Ishikawa (cell line): ENCODE data around the gene PROZ.

Source experiments
- CEBPB ChIP-seq: IDR thresholded peaks from 2 replicates; pipeline ENCODE4 v1.6.1; 2012
- CREB1 ChIP-seq: IDR thresholded peaks from 2 replicates; pipeline ENCODE4 v1.6.1; 2012; ENCODE audit warnings: low read depth
- EGR1 ChIP-seq: IDR thresholded peaks from 2 replicates; pipeline ENCODE4 v1.6.1; 2012
- EP300 ChIP-seq: IDR thresholded peaks from 2 replicates; pipeline ENCODE4 v1.6.1; 2012; ENCODE audit warnings: borderline replicate concordance
- FOXM1 ChIP-seq: IDR thresholded peaks from 2 replicates; pipeline ENCODE4 v1.6.1; 2012; ENCODE audit warnings: low read depth, borderline replicate concordance
- NFIC ChIP-seq: IDR thresholded peaks from 2 replicates; pipeline ENCODE4 v1.6.1; 2012
- RAD21 ChIP-seq: IDR thresholded peaks from 2 replicates; pipeline ENCODE4 v1.6.1; 2012; ENCODE audit warnings: low read depth
- TAF1 ChIP-seq: IDR thresholded peaks from 2 replicates; pipeline ENCODE4 v1.6.1; 2012; ENCODE audit warnings: low read depth, mild to moderate bottlenecking
- TCF12 ChIP-seq: IDR thresholded peaks from 2 replicates; pipeline ENCODE4 v1.6.1; 2012; ENCODE audit warnings: low read depth
- TEAD4 ChIP-seq: IDR thresholded peaks from 2 replicates; pipeline ENCODE4 v1.6.1; 2012
- YY1 ChIP-seq: IDR thresholded peaks from 2 replicates; pipeline ENCODE4 v1.6.1; 2012; ENCODE audit warnings: low read depth
- ZBTB7A ChIP-seq: IDR thresholded peaks from 2 replicates; pipeline ENCODE4 v1.6.1; 2012; ENCODE audit warnings: low read depth
- TF ChIP-seq, protein P1 (sequence below): IDR thresholded peaks from 2 replicates; pipeline ENCODE4 v1.6.1; 2012; ENCODE audit warnings: low read depth, mild to moderate bottlenecking
- TF ChIP-seq, protein P2 (sequence below): IDR thresholded peaks from 2 replicates; pipeline ENCODE4 v1.6.1; 2012
- TF ChIP-seq, protein P3 (sequence below): IDR thresholded peaks from 2 replicates; pipeline ENCODE4 v1.6.1; 2012

Gene PROZ

DNA sequence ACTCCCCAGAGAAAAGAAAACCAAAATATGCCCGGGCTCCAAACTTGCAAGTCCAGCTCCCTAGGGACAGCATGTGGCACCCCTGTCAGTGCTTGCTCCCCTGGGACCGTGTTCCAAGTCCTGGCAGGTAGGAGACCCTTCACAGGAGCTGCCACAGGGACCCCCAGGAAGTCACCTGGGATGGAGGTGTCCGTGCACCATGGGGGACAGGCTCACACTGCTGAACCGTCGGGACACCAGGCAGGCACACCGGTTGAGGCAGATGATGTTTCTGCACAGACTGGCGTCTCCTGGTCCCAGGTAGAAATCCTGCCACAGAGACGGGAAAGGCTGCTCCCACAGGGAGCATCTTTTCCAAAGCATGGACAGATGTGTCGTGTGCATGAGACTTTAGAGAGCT, 11.7 kb upstream of the PROZ start:
- TF ChIP-seq CEBPB, result no peak
- TF ChIP-seq ZBTB7A, result no peak
- TF ChIP-seq YY1, result no peak
- TF ChIP-seq NFIC, result no peak
- TF ChIP-seq, protein P1, sequence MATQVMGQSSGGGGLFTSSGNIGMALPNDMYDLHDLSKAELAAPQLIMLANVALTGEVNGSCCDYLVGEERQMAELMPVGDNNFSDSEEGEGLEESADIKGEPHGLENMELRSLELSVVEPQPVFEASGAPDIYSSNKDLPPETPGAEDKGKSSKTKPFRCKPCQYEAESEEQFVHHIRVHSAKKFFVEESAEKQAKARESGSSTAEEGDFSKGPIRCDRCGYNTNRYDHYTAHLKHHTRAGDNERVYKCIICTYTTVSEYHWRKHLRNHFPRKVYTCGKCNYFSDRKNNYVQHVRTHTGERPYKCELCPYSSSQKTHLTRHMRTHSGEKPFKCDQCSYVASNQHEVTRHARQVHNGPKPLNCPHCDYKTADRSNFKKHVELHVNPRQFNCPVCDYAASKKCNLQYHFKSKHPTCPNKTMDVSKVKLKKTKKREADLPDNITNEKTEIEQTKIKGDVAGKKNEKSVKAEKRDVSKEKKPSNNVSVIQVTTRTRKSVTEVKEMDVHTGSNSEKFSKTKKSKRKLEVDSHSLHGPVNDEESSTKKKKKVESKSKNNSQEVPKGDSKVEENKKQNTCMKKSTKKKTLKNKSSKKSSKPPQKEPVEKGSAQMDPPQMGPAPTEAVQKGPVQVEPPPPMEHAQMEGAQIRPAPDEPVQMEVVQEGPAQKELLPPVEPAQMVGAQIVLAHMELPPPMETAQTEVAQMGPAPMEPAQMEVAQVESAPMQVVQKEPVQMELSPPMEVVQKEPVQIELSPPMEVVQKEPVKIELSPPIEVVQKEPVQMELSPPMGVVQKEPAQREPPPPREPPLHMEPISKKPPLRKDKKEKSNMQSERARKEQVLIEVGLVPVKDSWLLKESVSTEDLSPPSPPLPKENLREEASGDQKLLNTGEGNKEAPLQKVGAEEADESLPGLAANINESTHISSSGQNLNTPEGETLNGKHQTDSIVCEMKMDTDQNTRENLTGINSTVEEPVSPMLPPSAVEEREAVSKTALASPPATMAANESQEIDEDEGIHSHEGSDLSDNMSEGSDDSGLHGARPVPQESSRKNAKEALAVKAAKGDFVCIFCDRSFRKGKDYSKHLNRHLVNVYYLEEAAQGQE, result no peak
- no peak for TF ChIP-seq CREB1
- TF ChIP-seq RAD21, result no peak
- no peak for TF ChIP-seq TCF12
- TF ChIP-seq, protein P2, sequence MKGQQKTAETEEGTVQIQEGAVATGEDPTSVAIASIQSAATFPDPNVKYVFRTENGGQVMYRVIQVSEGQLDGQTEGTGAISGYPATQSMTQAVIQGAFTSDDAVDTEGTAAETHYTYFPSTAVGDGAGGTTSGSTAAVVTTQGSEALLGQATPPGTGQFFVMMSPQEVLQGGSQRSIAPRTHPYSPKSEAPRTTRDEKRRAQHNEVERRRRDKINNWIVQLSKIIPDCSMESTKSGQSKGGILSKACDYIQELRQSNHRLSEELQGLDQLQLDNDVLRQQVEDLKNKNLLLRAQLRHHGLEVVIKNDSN, result no peak
- no peak for TF ChIP-seq TAF1

DNA sequence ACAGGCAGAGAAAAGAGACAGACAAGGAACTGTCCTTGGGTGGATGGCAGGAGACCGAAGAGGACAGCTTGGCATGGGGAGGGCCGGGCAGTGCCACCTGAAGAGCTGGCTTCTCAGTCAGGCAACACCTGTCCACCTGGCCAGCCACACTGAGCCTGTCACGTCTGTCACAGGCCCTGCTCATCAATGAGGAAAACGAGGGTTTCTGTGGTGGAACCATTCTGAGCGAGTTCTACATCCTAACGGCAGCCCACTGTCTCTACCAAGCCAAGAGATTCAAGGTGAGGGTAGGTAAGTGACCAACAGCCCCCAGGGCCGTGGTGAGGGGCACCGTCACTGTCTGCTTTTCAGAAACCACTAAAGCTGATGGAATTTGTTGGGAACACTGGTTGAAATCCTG, 11.2 kb upstream of the PROZ start:
- TF ChIP-seq EP300, result no peak
- TF ChIP-seq CEBPB, result no peak
- TF ChIP-seq ZBTB7A, result no peak
- no peak for TF ChIP-seq FOXM1
- TF ChIP-seq, protein P2, result no peak
- no peak for TF ChIP-seq YY1
- TF ChIP-seq, protein P3, sequence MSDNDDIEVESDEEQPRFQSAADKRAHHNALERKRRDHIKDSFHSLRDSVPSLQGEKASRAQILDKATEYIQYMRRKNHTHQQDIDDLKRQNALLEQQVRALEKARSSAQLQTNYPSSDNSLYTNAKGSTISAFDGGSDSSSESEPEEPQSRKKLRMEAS, result no peak
- no peak for TF ChIP-seq TEAD4
- TF ChIP-seq RAD21, result no peak
- TF ChIP-seq CREB1, result no peak
- no peak for TF ChIP-seq EGR1
- TF ChIP-seq TCF12, result no peak

DNA sequence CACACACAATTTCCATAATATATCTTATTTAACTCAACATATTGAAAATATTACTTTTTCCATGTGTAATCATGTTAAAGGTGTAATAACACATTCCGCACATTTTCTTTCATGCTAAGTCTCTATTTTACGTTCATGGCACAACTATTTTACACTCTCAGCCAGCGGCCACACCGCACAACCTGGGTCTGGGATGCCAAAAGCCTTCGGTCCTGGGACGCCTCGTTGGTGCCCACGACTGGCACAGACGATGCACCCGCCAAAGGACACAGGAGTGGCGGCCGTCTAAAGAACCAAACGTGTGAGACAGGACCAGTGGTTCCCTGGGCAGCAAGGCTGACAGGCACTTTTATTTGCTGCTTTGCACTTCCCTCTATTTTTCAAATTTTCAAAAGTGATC, 10.0 kb upstream of the PROZ start:
- TF ChIP-seq CEBPB (no peak), TAF1 (no peak), ZBTB7A (no peak), EGR1 (no peak), NFIC (no peak), RAD21 (no peak), YY1 (no peak)
- TF ChIP-seq, protein P3, result no peak
- TF ChIP-seq, protein P1, result no peak

DNA sequence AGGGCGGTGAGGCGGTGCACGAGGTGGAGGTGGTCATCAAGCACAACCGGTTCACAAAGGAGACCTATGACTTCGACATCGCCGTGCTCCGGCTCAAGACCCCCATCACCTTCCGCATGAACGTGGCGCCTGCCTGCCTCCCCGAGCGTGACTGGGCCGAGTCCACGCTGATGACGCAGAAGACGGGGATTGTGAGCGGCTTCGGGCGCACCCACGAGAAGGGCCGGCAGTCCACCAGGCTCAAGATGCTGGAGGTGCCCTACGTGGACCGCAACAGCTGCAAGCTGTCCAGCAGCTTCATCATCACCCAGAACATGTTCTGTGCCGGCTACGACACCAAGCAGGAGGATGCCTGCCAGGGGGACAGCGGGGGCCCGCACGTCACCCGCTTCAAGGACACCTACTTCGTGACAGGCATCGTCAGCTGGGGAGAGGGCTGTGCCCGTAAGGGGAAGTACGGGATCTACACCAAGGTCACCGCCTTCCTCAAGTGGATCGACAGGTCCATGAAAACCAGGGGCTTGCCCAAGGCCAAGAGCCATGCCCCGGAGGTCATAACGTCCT, 9.4 kb upstream of the PROZ start:
- TF ChIP-seq, protein P1, result no peak
- TF ChIP-seq TAF1 (no peak), TEAD4 (no peak), YY1 (no peak), TCF12 (no peak), CEBPB (no peak), CREB1 (no peak)
- TF ChIP-seq, protein P2, result no peak
- TF ChIP-seq, protein P3, result no peak
